Testis (tissue), 3 donors: ENCODE measurements around the gene MARCHF2. TPM values are rescaled to one million over a fixed set of nuclear protein-coding genes. Genes with fewer than 3 reads are reported as not detected.
A peak's percentile ranks its signal among the peaks of the same experiment; 100 is the strongest.

Experiments
- DNase-seq: peaks from one replicate; pipeline ENCODE4 v3.0.0-alpha.2; 2019
- H3K27ac ChIP-seq, 2 donors: fragments of 200-600 bp; sonication (generic); one replicate each; pipeline ENCODE4 v1.5.1; 2019
- H3K27me3 ChIP-seq: fragments of 200-600 bp; sonication (generic); one replicate; pipeline ENCODE4 v1.5.1; 2019
- H3K36me3 ChIP-seq: fragments of 200-600 bp; sonication (generic); one replicate; pipeline ENCODE4 v1.5.1; 2017; ENCODE audit warnings: low read depth; ENCODE audit errors: missing control alignments
- H3K4me1 ChIP-seq: fragments of 200-600 bp; sonication (generic); one replicate; pipeline ENCODE4 v1.5.1; 2019
- H3K4me3 ChIP-seq, 2 donors: fragments of 200-600 bp; sonication (generic); one replicate each; pipeline ENCODE4 v1.5.1; 2017 to 2019
- H3K9me3 ChIP-seq: fragments of 200-600 bp; sonication (generic); one replicate; pipeline ENCODE4 v1.5.1; 2017
- CTCF ChIP-seq, 3 experiments: fragments of 450-650 bp in 2 of 3; fragments of 200-600 bp in 1 of 3; sonication (generic) in 1 of 3; IDR thresholded peaks; one replicate each; pipeline ENCODE4 v1.5.1; 2016 to 2019; ENCODE audit warnings: antibody characterized with exemption in 3 of 3, mild to moderate bottlenecking in 2 of 3, moderate library complexity in 1 of 3
- POLR2A ChIP-seq: fragments of 450-650 bp; IDR thresholded peaks from one replicate; pipeline ENCODE4 v1.6.1; 2017; ENCODE audit warnings: antibody characterized with exemption, mild to moderate bottlenecking, moderate library complexity
- WGBS, 2 donors: methylation state at CpG; one replicate each; pipeline ENCODE4 v1.1.5; 2018; 5-methylcytosine and 5-hydroxymethylcytosine counted together
- intact Hi-C: fragments of 100-400 bp; cut with DNase I; formaldehyde crosslinking; loops from one replicate; pipeline ENCODE4 v1.15.1; 2023; ENCODE audit warnings: low total_unique reads
- polyA plus RNA-seq: library from polyadenylated mRNA; stranded (reverse); fragments of 350-450 nt; fragmentation: Illumina TruSeq; extraction: RNeasy Lipid Tissue Mini Kit (QIAGEN cat#74804); gene quantifications from one replicate; pipeline ENCODE4 v1.2.3, GENCODE V29; 2014; ENCODE audit warnings: low read depth, low replicate concordance; ENCODE audit not compliant: insufficient read depth
- total RNA-seq, 2 donors: library from RNA; depleted of rRNA; stranded (reverse); fragments of >200 nt; gene quantifications; one replicate each; pipeline ENCODE4 v1.2.3, GENCODE V29; 2016

MARCHF2 gene
- total and polyA plus RNA-seq, 3 donors from 2014 or later: 35.3 to 84.5 (median 62.6) TPM

DNA sequence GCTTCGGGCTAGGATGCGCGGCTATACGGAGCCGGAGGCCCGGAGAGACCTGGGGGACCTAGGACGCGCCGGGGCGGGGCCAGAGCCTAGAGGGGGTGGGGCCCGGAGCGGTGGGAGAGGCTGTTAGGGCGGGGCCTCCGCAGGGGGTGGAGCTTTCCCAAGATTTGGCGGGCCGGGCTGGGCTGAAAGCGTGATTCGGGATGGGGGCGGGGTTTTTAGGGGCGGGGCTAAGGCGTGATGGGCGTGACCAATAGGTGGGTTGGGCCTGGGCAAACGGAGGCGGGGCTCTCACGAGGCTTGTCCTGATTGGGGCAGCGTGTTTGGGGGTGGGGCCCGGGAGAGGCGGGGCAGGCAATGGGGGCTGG is 22.5 kb upstream of the MARCHF2 start:
- peak; percentile 97 for DNase-seq
- Histone ChIP-seq H3K27ac (peak overlapping the region; percentile 92 to 100), H3K27me3 (no peaks in the 10 kb centered on the region), H3K36me3 (no peaks in the 10 kb centered on the region), H3K9me3 (no peaks in the 10 kb centered on the region), H3K4me3 (peak overlapping the region; percentile 75 to 100), H3K4me1 (peaks cover 40% of the 10 kb centered on the region)
- intact Hi-C loops: no loop called here
- 0 to 1% methylated on average over 15 to 27 of the region's 28 CpGs for WGBS, 2 donors
- no peak for TF ChIP-seq POLR2A

DNA sequence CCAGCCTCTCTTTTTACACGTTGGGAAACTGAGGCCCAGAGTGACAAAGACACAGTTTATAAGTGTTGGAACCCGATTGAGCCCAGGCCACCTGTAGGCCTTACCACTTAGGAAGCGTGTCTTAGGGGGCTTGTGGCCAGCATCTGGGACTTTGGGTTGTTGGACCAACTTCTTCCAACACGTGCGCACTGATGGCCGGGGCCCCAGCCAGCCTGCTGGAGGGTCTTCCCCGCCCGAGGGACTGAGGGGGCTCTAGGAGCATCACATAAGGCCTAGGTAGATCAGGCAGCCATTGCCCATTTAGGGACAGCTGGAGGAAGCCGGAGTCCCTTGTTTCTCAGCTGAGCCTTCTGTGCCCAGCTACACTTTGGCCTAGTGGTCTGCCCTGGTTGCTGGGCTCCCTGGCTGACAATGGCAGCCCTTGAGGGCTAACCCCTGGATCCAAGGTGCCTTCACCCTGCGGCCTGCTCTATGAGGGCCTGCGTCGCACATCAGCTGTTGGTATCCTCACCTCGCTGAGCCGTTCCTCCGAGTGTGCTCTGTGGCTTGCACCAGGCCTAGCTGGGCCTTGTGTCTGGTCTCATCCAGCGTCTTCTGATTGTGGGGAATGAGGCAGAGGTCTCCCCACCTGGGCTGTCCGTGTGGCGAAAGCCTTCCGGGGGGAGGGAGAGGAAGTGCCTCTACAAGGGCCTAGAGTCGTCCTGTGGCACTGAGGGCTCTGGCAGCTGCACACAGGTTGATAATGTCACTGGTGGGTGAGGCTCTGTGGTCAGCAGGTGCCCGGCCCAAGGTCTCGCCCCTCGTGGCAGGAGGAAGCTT is 21.7 kb upstream of the MARCHF2 start:
- no peak for DNase-seq
- peaks cover 40% of the 10 kb centered on the region for H3K4me1 ChIP-seq

GRCh38 chr19:8392017-8392591 is 21.0 kb upstream of the MARCHF2 start:
- peak; percentile 43 for DNase-seq
- no peaks in the 10 kb centered on the region for H3K27me3 ChIP-seq
- H3K4me1 ChIP-seq: peaks cover 47% of the 10 kb centered on the region
- 39 to 43% methylated on average over 5 to 11 of the region's 11 CpGs for WGBS, 2 donors
- TF ChIP-seq POLR2A (no peak), CTCF (IDR thresholded peaks at IDR 0.05) (no peak)
- peak overlapping the region; percentile 92 to 100 for H3K27ac ChIP-seq
- no peaks in the 10 kb centered on the region for H3K9me3 ChIP-seq
- intact Hi-C loops: no loop called here
- no peak overlapping the region for H3K4me3 ChIP-seq
- H3K36me3 ChIP-seq: no peaks in the 10 kb centered on the region

More for the DNA sequence above, 21.7 kb upstream of the MARCHF2 start:
- H3K4me3 ChIP-seq: peak overlapping the region in 1 of 2 donors; percentile 75
- H3K27me3 ChIP-seq: no peaks in the 10 kb centered on the region
- no peaks in the 10 kb centered on the region for H3K36me3 ChIP-seq
- intact Hi-C loops: no loop called here
- 21 to 61% methylated on average over 4 to 23 of the region's 23 CpGs for WGBS, 2 donors
- TF ChIP-seq CTCF (IDR thresholded peaks at IDR 0.05) (no peak), POLR2A (no peak)
- peak overlapping the region; percentile 92 to 100 for H3K27ac ChIP-seq
- no peaks in the 10 kb centered on the region for H3K9me3 ChIP-seq

- no peaks in the 10 kb centered on the region for H3K27me3 ChIP-seq
- H3K9me3 ChIP-seq: no peaks in the 10 kb centered on the region
- no peak for DNase-seq
- TF ChIP-seq POLR2A (no peak), CTCF (IDR thresholded peaks at IDR 0.05) (no peak)
- H3K36me3 ChIP-seq: no peaks in the 10 kb centered on the region
- WGBS, 2 donors: 64 to 77% methylated on average over 6 to 7 of the region's 8 CpGs
- H3K27ac ChIP-seq: no peak overlapping the region
- intact Hi-C loops: no loop called here
- peaks cover 59% of the 10 kb centered on the region for H3K4me1 ChIP-seq
- no peak overlapping the region for H3K4me3 ChIP-seq
Measured at GRCh38 chr19:8393192-8393870, 19.8 kb upstream of the MARCHF2 start.

DNA sequence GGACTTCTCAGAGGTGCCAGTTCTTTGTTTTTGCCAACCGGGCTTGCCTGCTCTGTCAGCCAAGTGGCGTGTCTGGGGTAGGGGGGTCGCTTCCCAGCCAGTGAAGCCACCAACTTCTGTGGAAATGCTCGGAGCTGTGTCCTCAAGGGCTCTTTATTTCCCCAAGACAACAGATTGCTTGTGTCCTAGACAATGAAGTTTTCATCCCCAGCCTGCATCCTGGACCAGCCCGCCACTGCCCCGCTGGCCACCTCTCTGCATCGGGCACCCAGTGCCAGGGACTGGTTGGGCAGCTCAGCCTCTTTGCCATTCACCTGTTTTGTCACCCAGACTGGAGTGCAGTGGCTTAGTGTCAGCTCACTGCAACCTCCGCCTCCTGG is 19.2 kb upstream of the MARCHF2 start:
- intact Hi-C loops: no loop called here
- H3K4me1 ChIP-seq: peaks cover 61% of the 10 kb centered on the region
- no peak for TF ChIP-seq POLR2A
- no peak for TF ChIP-seq CTCF (IDR thresholded peaks at IDR 0.05)
- no peak overlapping the region for H3K4me3 ChIP-seq
- no peaks in the 10 kb centered on the region for H3K9me3 ChIP-seq
- DNase-seq: no peak
- H3K27me3 ChIP-seq: no peaks in the 10 kb centered on the region
- no peak overlapping the region for H3K27ac ChIP-seq
- no peaks in the 10 kb centered on the region for H3K36me3 ChIP-seq
- 70 to 92% methylated on average over 2 to 8 of the region's 8 CpGs for WGBS, 2 donors
